H9 (cell line): ENCODE data around the gene RNF126. TPM values are rescaled to one million over a fixed set of nuclear protein-coding genes. Genes with fewer than 3 reads are reported as not detected.

ENCODE experiments used
- DNase-seq: peaks from one replicate; pipeline ENCODE4 v3.0.0-alpha.2; 2017
- H2AFZ ChIP-seq: one replicate; pipeline ENCODE4 v1.6.1; 2013; ENCODE audit warnings: mild to moderate bottlenecking, low read length, control low read depth, moderate library complexity
- H2AK5ac ChIP-seq: 2 replicates; pipeline ENCODE4 v1.6.1; 2013; ENCODE audit warnings: low read length, control low read depth, mixed read lengths; ENCODE audit not compliant: insufficient read length
- H2BK120ac ChIP-seq: one replicate; pipeline ENCODE4 v1.6.1; 2013; ENCODE audit warnings: low read depth, mild to moderate bottlenecking, low read length, control low read depth, inconsistent platforms; ENCODE audit not compliant: poor library complexity, severe bottlenecking
- H2BK12ac ChIP-seq: 2 replicates; pipeline ENCODE4 v1.6.1; 2013; ENCODE audit warnings: low read length, control low read depth, mixed read lengths, low read depth; ENCODE audit not compliant: insufficient read length
- H2BK15ac ChIP-seq: 2 replicates; pipeline ENCODE4 v1.6.1; 2013; ENCODE audit warnings: low read depth, low read length, control low read depth
- H2BK20ac ChIP-seq: one replicate; pipeline ENCODE4 v1.6.1; 2013; ENCODE audit warnings: low read depth, mild to moderate bottlenecking, low read length, control low read depth, inconsistent platforms; ENCODE audit not compliant: poor library complexity, severe bottlenecking
- H2BK5ac ChIP-seq: 2 replicates; pipeline ENCODE4 v1.6.1; 2013; ENCODE audit warnings: low read length, control low read depth, mixed read lengths; ENCODE audit not compliant: insufficient read length
- H3K14ac ChIP-seq: 2 replicates; pipeline ENCODE4 v1.6.1; 2013; ENCODE audit warnings: low read length, control low read depth; ENCODE audit not compliant: insufficient read depth
- H3K18ac ChIP-seq: 2 replicates; pipeline ENCODE4 v1.6.1; 2013; ENCODE audit warnings: low read depth, mild to moderate bottlenecking, mixed read lengths, low read length, control low read depth; ENCODE audit not compliant: insufficient read length
- H3K23ac ChIP-seq: 2 replicates; pipeline ENCODE4 v1.6.1; 2013; ENCODE audit warnings: low read length, control low read depth, mixed read lengths, low read depth; ENCODE audit not compliant: insufficient read length
- H3K23me2 ChIP-seq: 2 replicates; pipeline ENCODE4 v1.6.1; 2013; ENCODE audit warnings: low read depth, mild to moderate bottlenecking, mixed read lengths, low read length, control low read depth; ENCODE audit not compliant: insufficient read length, poor library complexity, severe bottlenecking
- H3K27ac ChIP-seq: 2 replicates; pipeline ENCODE4 v1.5.1; 2013; ENCODE audit warnings: low read length, control low read depth, mixed read lengths, low read depth; ENCODE audit not compliant: insufficient read length
- H3K27me3 ChIP-seq: 2 replicates; pipeline ENCODE4 v1.6.1; 2013; ENCODE audit warnings: low read length, control low read depth, inconsistent platforms; ENCODE audit not compliant: insufficient read depth
- H3K4ac ChIP-seq: 2 replicates; pipeline ENCODE4 v1.6.1; 2013; ENCODE audit warnings: low read depth, mild to moderate bottlenecking, control low read depth, inconsistent platforms, low read length, moderate library complexity
- H3K4me1 ChIP-seq: 2 replicates; pipeline ENCODE4 v1.6.1; 2013; ENCODE audit warnings: low read length, control low read depth, inconsistent platforms; ENCODE audit not compliant: insufficient read depth
- H3K4me2 ChIP-seq: 2 replicates; pipeline ENCODE4 v1.6.1; 2013; ENCODE audit warnings: low read length, control low read depth, mixed read lengths; ENCODE audit not compliant: insufficient read length, insufficient read depth
- H3K56ac ChIP-seq: 2 replicates; pipeline ENCODE4 v1.6.1; 2013; ENCODE audit warnings: low read depth, mild to moderate bottlenecking, mixed read lengths, low read length, control low read depth; ENCODE audit not compliant: insufficient read length
- H3K79me1 ChIP-seq: 2 replicates; pipeline ENCODE4 v1.6.1; 2013; ENCODE audit warnings: low read depth, mild to moderate bottlenecking, moderate library complexity, low read length, control low read depth, inconsistent platforms; ENCODE audit not compliant: insufficient read depth, poor library complexity, severe bottlenecking
- H3K79me2 ChIP-seq: 2 replicates; pipeline ENCODE4 v1.6.1; 2013; ENCODE audit warnings: low read length, control low read depth, inconsistent platforms; ENCODE audit not compliant: insufficient read depth
- H3K9ac ChIP-seq: 2 replicates; pipeline ENCODE4 v1.6.1; 2013; ENCODE audit warnings: low read length, control low read depth, mixed read lengths; ENCODE audit not compliant: insufficient read length; ENCODE audit errors: extremely low read depth
- H3K9me3 ChIP-seq: one replicate; pipeline ENCODE4 v1.6.1; 2013; ENCODE audit warnings: low read depth, low read length, inconsistent platforms; ENCODE audit not compliant: control insufficient read depth
- H3T11ph ChIP-seq: one replicate; pipeline ENCODE4 v1.6.1; 2013; ENCODE audit warnings: mild to moderate bottlenecking, low read length, control low read depth, inconsistent platforms
- H4K20me1 ChIP-seq: one replicate; pipeline ENCODE4 v1.6.1; 2013; ENCODE audit not compliant: control insufficient read depth, insufficient read length, insufficient read depth
- H4K5ac ChIP-seq: 2 replicates; pipeline ENCODE4 v1.6.1; 2013; ENCODE audit warnings: low read depth, mild to moderate bottlenecking, mixed read lengths, low read length, control low read depth; ENCODE audit not compliant: insufficient read length
- H4K8ac ChIP-seq: replicated peaks from 2 replicates; pipeline ENCODE4 v1.6.1; 2013; ENCODE audit warnings: low read length, control low read depth, mixed read lengths, low read depth; ENCODE audit not compliant: insufficient read length
- H4K91ac ChIP-seq: 2 replicates; pipeline ENCODE4 v1.6.1; 2013; ENCODE audit warnings: low read depth, mild to moderate bottlenecking, moderate library complexity, mixed read lengths, low read length, control low read depth; ENCODE audit not compliant: insufficient read length
- H3K27ac Mint-ChIP-seq, 3 experiments: 2 replicates in 2 of 3; 3 replicates in 1 of 3; pipeline ENCODE4 v1.8.0; 2020 to 2021; ENCODE audit warnings: mixed read lengths in 3 of 3, mild to moderate bottlenecking in 1 of 3, moderate library complexity in 1 of 3
- H3K27me3 Mint-ChIP-seq: 2 replicates; pipeline ENCODE4 v1.8.0; 2021; ENCODE audit warnings: low read depth, mild to moderate bottlenecking, moderate library complexity, mixed read lengths
- H3K36me3 Mint-ChIP-seq, 3 experiments: 2 replicates in 2 of 3; 3 replicates in 1 of 3; pipeline ENCODE4 v1.8.0; 2020 to 2021; ENCODE audit warnings: low read depth in 3 of 3, mixed read lengths in 3 of 3; ENCODE audit not compliant: insufficient read depth in 1 of 3
- H3K4me1 Mint-ChIP-seq, 2 experiments: 2 replicates each; pipeline ENCODE4 v1.8.0; 2020; ENCODE audit warnings: mixed read lengths in 2 of 2
- H3K4me3 Mint-ChIP-seq, 2 experiments: 2 replicates in 1 of 2; 3 replicates in 1 of 2; pipeline ENCODE4 v1.8.0; 2020 to 2021; ENCODE audit warnings: mild to moderate bottlenecking in 2 of 2, mixed read lengths in 2 of 2, moderate library complexity in 1 of 2
- H3K9me3 Mint-ChIP-seq, 2 experiments: 2 replicates in 1 of 2; 3 replicates in 1 of 2; pipeline ENCODE4 v1.8.0; 2020; ENCODE audit warnings: mild to moderate bottlenecking in 2 of 2, mixed read lengths in 2 of 2, moderate library complexity in 1 of 2
- whole genome bisulfite sequencing: extraction: QIAGEN DNeasy Blood & Tissue Kit; methylation state at CpG from one replicate; pipeline ENCODE4 v1.1.7; 2013; ENCODE audit warnings: missing lambda C conversion rate, low lambda C conversion rate, mixed read lengths; ENCODE audit not compliant: insufficient read length; ENCODE audit errors: extremely low coverage; 5-methylcytosine and 5-hydroxymethylcytosine counted together
- total RNA-seq: library from RNA; stranded (reverse); gene quantifications from 2 replicates; pipeline ENCODE4 v1.2.1, GENCODE V29; 2021
- TF ChIP-seq, protein P1 (sequence below): fragments of 200-600 bp; sonication (generic); conservative IDR thresholded peaks from 3 replicates; pipeline ENCODE4 v1.8.0; 2021; ENCODE audit warnings: antibody characterized with exemption, mild to moderate bottlenecking

RNF126 gene
- total RNA-seq, 1 experiment from 2014 or later: 81.9 TPM

DNA sequence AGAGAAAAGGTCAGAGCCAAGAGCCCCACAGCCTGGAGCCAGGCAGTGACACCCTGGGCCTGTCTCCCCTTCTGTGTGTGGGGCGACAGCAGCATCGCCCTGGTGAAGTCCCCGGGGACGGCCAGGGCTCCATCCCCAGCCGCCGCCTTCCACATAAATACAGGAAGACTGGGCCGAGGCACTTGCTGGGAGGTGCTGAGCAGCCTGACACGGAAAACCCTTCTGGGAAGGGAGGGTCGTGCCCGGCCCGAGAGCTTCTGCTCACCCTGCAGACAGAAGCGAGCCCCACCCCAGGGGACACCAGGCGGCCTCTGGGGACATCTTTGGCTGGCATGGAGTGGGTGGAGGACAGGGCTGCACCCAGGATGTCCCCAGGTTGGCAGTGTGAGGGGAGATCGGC, 18.2 kb downstream of the RNF126 start:
- WGBS: no CpG with 5 or more reads among the region's 14 CpGs
- Histone ChIP-seq H3K4ac (no peak overlapping the region), H2BK15ac (no peak overlapping the region), H2AK5ac (no peak overlapping the region), H3K9ac (no peak overlapping the region), H3K23me2 (no peaks in the 10 kb centered on the region), H2BK20ac (no peak overlapping the region), H3K27me3 (no peaks in the 10 kb centered on the region), H3K27ac (no peak overlapping the region), H4K20me1 (no peaks in the 10 kb centered on the region), H4K8ac (no peak overlapping the region), H3K23ac (no peak overlapping the region), H2BK120ac (no peak overlapping the region), H3K18ac (no peak overlapping the region), H2AFZ (no peak overlapping the region), H3K4me2 (no peak overlapping the region), H3K14ac (no peak overlapping the region; the same call in 1 of the 2 replicates), H3K4me1 (no peaks in the 10 kb centered on the region), H3K56ac (no peak overlapping the region), H3K79me1 (no peaks in the 10 kb centered on the region), H4K5ac (no peak overlapping the region), H4K91ac (no peak overlapping the region), H2BK5ac (no peak overlapping the region), H2BK12ac (no peak overlapping the region), H3T11ph (no peak overlapping the region), H3K9me3 (no peaks in the 10 kb centered on the region), H3K79me2 (no peaks in the 10 kb centered on the region)
- Mint-ChIP-seq H3K9me3 (no peaks in the 10 kb centered on the region), H3K36me3 (peaks cover 10 to 28% (median 18%) of the 10 kb centered on the region in 3 experiments), H3K27me3 (no peaks in the 10 kb centered on the region), H3K4me3 (no peak overlapping the region), H3K27ac (peak overlapping the region in 1 of 3 experiments; percentile 33; a peak in 1 of 7 replicates), H3K4me1 (no peaks in the 10 kb centered on the region)
- no peak for DNase-seq
- TF ChIP-seq, protein P1, sequence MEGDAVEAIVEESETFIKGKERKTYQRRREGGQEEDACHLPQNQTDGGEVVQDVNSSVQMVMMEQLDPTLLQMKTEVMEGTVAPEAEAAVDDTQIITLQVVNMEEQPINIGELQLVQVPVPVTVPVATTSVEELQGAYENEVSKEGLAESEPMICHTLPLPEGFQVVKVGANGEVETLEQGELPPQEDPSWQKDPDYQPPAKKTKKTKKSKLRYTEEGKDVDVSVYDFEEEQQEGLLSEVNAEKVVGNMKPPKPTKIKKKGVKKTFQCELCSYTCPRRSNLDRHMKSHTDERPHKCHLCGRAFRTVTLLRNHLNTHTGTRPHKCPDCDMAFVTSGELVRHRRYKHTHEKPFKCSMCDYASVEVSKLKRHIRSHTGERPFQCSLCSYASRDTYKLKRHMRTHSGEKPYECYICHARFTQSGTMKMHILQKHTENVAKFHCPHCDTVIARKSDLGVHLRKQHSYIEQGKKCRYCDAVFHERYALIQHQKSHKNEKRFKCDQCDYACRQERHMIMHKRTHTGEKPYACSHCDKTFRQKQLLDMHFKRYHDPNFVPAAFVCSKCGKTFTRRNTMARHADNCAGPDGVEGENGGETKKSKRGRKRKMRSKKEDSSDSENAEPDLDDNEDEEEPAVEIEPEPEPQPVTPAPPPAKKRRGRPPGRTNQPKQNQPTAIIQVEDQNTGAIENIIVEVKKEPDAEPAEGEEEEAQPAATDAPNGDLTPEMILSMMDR: no peak
